Neural progenitor cell (in vitro differentiated cells): ENCODE measurements around the gene RIOK2.

ENCODE experiments used
- CTCF ChIP-seq: fragments of 200-600 bp; sonication (generic); IDR thresholded peaks from 2 replicates; pipeline ENCODE4 v1.5.1; 2017; ENCODE audit warnings: antibody characterized with exemption, mild to moderate bottlenecking
- EZH2 ChIP-seq: fragments of 200-600 bp; sonication (generic); IDR thresholded peaks from 2 replicates; pipeline ENCODE4 v1.6.1; 2017; ENCODE audit warnings: antibody characterized with exemption, mild to moderate bottlenecking, moderate library complexity

DNA sequence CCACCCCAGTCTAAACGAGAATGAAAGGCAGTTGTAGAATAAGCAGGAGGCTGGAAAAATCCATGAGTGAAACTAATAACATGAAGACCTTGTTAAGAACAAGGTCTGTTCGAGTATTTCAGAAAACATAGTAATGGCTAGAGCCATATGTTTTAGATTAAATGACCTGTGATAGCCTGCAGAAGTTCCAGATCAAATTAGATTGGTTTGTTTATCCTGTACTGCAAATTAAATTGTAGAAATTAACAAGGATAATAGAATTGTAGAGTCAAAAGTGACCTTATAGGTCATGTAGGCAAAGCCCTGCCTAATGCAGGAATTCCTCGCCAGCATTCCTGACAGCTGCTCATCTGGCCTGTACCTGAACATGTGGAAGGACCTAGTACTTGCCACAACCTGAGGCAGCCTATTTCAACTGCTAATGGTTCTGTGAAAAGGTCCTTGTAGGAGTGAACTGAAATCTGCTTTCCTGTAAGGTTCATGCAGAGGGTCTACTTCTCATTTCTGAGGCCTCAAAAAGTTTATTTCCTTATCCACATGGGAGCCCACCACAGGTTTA is 57.8 kb downstream of the RIOK2 start:
- TF ChIP-seq CTCF (no peak), EZH2 (no peak)
